Mucosa of rectum (tissue), 2 donors: ENCODE results near the gene CATSPERZ.
A peak's percentile ranks its signal among the peaks of the same experiment; 100 is the strongest.
"Not testable (repeated sequence)": the region's sequence is repeated elsewhere in the genome, so short reads cannot be mapped to it uniquely, and the experiment has no call there.

ENCODE experiments used
- H3K27ac ChIP-seq, 2 donors: one replicate each; pipeline ENCODE4 v1.7.0; 2013; ENCODE audit warnings: inconsistent platforms in 2 of 2, low read depth in 2 of 2, low read length in 2 of 2
- H3K27me3 ChIP-seq, 2 donors: one replicate each; pipeline ENCODE4 v1.7.0; 2013; ENCODE audit warnings: low read length in 2 of 2; ENCODE audit not compliant: control insufficient read depth in 2 of 2, insufficient read depth in 2 of 2
- H3K36me3 ChIP-seq, 2 donors: one replicate each; pipeline ENCODE4 v1.7.0; 2013; ENCODE audit warnings: low read length in 2 of 2; ENCODE audit not compliant: control insufficient read depth in 2 of 2, insufficient read depth in 2 of 2
- H3K4me1 ChIP-seq, 2 donors: one replicate each; pipeline ENCODE4 v1.7.0; 2013; ENCODE audit warnings: low read length in 2 of 2, mild to moderate bottlenecking in 1 of 2; ENCODE audit not compliant: control insufficient read depth in 2 of 2, insufficient read depth in 2 of 2
- H3K4me3 ChIP-seq, 2 donors: one replicate each; pipeline ENCODE4 v1.7.0; 2013; ENCODE audit warnings: low read length in 2 of 2
- H3K9ac ChIP-seq, 2 donors: one replicate each; pipeline ENCODE4 v1.7.0; 2013; ENCODE audit warnings: low read length in 2 of 2, low read depth in 1 of 2, mild to moderate bottlenecking in 1 of 2
- H3K9me3 ChIP-seq, 2 donors: one replicate each; pipeline ENCODE4 v1.7.0; 2013; ENCODE audit warnings: low read length in 2 of 2; ENCODE audit not compliant: control insufficient read depth in 2 of 2
- donor health status: healthy.
- donor health status: Normal muscosa, but diverticular disease.

The CATSPERZ gene

DNA sequence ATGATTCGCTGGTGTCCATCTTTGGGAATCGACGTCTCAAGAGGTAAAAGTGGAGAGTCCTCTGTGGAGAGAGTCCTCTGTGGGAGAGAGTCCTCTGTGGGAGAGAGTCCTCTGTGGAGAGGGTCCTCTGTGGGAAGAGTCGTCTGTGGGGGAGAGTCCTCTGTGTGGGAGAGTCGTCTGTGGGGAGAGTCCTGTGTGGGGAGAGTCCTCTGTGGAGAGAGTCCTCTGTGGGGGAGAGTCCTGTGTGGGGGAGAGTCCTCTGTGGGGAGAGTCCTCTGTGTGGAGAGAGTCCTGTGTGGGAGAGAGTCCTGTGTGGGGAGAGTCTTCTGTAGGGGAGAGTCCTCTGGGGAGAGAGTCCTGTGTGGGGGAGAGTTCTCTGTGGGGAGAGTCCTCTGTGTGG, 20.9 kb downstream of the CATSPERZ start:
- H3K27ac ChIP-seq: peak overlapping the region; percentile 98 to 100

GRCh38 chr11:64321533-64321932, 21.4 kb downstream of the CATSPERZ start:
- Histone ChIP-seq H3K9me3 (no peaks in the 10 kb centered on the region), H3K36me3 (peaks cover 9 to 13% of the 10 kb centered on the region in 2 donors), H3K4me1 (peaks cover 40 to 42% of the 10 kb centered on the region in 2 donors), H3K27ac (peak overlapping the region; percentile 98 to 100), H3K27me3 (no peaks in the 10 kb centered on the region), H3K4me3 (peak overlapping the region in 1 of 2 donors; percentile 13), H3K9ac (peak overlapping the region in 1 of 2 donors; percentile 45)

More for the DNA sequence above, 20.9 kb downstream of the CATSPERZ start:
- peaks cover 44 to 47% of the 10 kb centered on the region in 2 donors for H3K4me1 ChIP-seq
- H3K27me3 ChIP-seq: no peaks in the 10 kb centered on the region
- H3K4me3 ChIP-seq: no peak overlapping the region
- H3K9ac ChIP-seq: peak overlapping the region; percentile 32 to 45
- no peaks in the 10 kb centered on the region for H3K9me3 ChIP-seq
- peaks cover 12 to 18% of the 10 kb centered on the region in 2 donors for H3K36me3 ChIP-seq

- H3K4me3 ChIP-seq: no peak overlapping the region
- peak overlapping the region in 1 of 2 donors; percentile 18 for H3K9ac ChIP-seq
- H3K36me3 ChIP-seq: peaks cover 9 to 13% of the 10 kb centered on the region in 2 donors
- no peaks in the 10 kb centered on the region for H3K9me3 ChIP-seq
- peak overlapping the region in 1 of 2 donors; percentile 100 for H3K27ac ChIP-seq
- no peaks in the 10 kb centered on the region for H3K27me3 ChIP-seq
- peaks cover 39 to 49% of the 10 kb centered on the region in 2 donors for H3K4me1 ChIP-seq
These were observed 22.7 kb downstream of the CATSPERZ start for GRCh38 chr11:64322925-64323260.

DNA sequence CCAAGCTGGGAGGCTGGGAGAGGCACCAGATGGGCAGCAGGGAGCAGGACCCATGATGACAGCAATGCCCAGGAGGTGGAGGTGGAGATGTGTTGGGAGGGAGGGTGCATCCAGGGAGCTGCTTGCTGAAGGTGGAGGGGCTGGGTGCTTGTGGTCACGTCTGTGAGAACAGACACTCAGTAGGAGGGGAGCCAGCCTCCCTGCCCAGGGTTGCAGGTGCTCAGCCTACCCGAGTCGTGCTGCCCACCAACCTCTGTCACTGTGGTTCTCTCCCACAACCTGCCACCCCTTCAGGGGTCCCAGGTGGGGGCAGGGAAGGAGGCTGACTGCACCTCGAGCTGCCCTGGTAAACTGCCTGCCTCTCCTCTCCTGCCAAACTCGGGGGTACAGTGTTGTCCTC, 23.2 kb downstream of the CATSPERZ start:
- H3K9me3 ChIP-seq: no peaks in the 10 kb centered on the region
- H3K36me3 ChIP-seq: peaks cover 9 to 13% of the 10 kb centered on the region in 2 donors
- H3K27me3 ChIP-seq: no peaks in the 10 kb centered on the region
- no peak overlapping the region for H3K27ac ChIP-seq
- H3K9ac ChIP-seq: no peak overlapping the region
- H3K4me3 ChIP-seq: no peak overlapping the region
- peaks cover 40 to 49% of the 10 kb centered on the region in 2 donors for H3K4me1 ChIP-seq

DNA sequence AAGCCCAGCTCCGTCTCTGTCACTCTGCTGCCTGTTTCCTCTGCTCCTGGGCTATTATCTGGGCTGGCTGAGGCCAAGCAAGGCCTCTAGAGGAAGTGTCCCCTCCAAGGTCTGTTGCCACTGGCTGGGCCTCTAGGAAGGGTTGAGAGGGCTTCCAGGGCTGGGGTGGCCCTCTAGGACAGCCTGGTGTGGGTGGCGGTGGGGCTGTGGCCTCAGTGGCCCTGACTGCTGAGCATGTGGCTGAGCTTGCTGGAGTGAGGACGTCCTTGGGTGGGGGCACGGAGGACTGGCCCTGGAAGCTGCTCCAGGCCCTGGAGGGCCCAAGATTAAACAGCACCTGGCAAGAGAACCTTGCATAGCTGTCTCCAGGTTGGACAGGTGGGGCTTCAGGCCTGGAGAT, 23.8 kb downstream of the CATSPERZ start:
- Histone ChIP-seq H3K36me3 (peaks cover 9 to 13% of the 10 kb centered on the region in 2 donors), H3K4me1 (peaks cover 41 to 51% of the 10 kb centered on the region in 2 donors)
- not testable (repeated sequence) for H3K9ac ChIP-seq, H3K4me3 ChIP-seq, H3K9me3 ChIP-seq, H3K27ac ChIP-seq, H3K27me3 ChIP-seq

DNA sequence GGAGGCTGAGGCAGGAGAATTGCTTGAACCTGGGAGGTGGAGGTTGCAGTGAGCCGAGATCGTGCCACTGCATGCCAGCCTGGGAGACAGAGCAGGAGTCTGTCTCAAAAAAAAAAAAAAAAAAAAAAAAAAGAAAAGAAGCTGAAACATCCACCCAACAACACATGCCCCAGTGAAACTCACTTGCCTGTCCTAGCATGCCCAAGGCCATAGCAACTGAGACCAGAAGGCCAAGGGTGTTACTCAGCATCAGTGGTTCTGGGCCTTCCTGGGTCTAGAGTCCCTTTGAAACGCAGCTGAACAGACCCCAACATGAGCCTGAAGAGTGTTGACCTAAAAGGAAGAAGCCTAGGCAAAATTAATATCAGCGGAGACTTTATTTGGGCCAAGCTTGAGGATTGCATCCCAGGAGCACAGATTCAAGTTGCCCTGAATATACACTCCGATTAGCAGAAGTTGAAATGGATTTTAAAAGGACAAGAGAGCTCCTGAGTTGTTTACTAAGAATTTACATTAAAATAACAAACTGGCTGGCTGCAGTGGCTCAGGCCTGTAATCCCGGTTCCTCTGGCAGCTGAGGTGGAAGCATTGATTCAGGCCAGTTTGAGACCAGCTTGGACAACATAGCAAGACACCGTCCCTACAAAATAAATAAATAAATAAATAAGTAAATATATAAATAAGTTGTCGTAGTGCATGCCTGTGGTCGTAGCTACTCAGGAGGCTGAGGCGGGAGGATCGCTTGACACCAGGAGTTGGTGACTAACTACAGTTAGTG, 24.7 kb downstream of the CATSPERZ start:
- H3K36me3 ChIP-seq: peaks cover 9 to 13% of the 10 kb centered on the region in 2 donors
- no peaks in the 10 kb centered on the region for H3K27me3 ChIP-seq
- H3K4me3 ChIP-seq: no peak overlapping the region
- no peak overlapping the region for H3K27ac ChIP-seq
- peaks cover 36 to 45% of the 10 kb centered on the region in 2 donors for H3K4me1 ChIP-seq
- H3K9ac ChIP-seq: no peak overlapping the region
- no peaks in the 10 kb centered on the region for H3K9me3 ChIP-seq

DNA sequence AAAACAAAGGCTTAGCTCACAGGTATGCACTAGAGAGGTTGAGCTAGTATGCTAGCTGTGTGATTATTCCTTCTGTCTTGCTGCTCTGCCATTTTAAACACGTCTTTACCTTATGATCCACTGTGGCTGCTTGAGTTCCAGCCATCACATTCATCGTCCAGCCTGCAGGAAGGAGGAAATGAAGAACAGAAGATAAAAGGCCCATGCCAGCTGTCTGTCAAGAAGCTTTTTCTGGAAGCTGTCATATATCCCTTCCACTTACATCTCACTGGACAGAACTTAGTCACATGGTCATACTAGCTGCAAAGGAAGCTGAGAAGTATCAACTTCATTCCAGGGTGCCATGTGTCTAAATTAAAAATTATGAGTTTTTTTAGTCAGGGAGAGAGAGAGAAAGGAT, 27.2 kb downstream of the CATSPERZ start:
- peak overlapping the region; percentile 78 to 80 for H3K27ac ChIP-seq
- H3K9ac ChIP-seq: no peak overlapping the region
- peak overlapping the region in 1 of 2 donors; percentile 19 for H3K4me3 ChIP-seq
- H3K36me3 ChIP-seq: peaks cover 5 to 10% of the 10 kb centered on the region in 2 donors
- H3K27me3 ChIP-seq: no peaks in the 10 kb centered on the region
- peaks cover 37 to 40% of the 10 kb centered on the region in 2 donors for H3K4me1 ChIP-seq
- H3K9me3 ChIP-seq: no peaks in the 10 kb centered on the region

- Histone ChIP-seq H3K27ac (peak overlapping the region; percentile 78 to 80), H3K9me3 (no peaks in the 10 kb centered on the region), H3K27me3 (no peaks in the 10 kb centered on the region), H3K4me3 (peak overlapping the region in 1 of 2 donors; percentile 19), H3K4me1 (peaks cover 33 to 37% of the 10 kb centered on the region in 2 donors), H3K9ac (no peak overlapping the region), H3K36me3 (peaks cover under 1 to 4% of the 10 kb centered on the region in 2 donors)
These were observed 27.8 kb downstream of the CATSPERZ start for GRCh38 chr11:64327993-64328392.

DNA sequence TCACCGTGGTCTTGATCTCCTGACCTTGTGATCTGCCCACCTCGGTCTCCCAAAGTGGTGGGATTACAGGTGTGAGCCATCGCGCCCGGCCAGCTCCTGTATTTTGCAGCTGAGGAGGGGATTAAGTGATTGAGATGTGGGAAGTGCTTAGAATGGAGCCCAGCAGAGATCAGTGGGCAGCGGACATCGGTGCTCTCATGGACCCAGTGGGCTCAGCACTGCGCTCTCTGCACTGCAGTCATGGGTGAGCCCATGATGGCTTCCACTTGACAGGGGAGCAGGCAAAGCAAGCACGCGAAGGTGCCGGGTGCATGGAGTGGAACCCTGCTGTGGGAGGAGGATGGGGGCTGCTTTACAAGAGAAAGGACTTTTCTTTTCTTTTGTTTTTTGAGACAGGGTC, 30.7 kb downstream of the CATSPERZ start:
- H3K27ac ChIP-seq: peak overlapping the region in 1 of 2 donors; percentile 69
- H3K27me3 ChIP-seq: no peaks in the 10 kb centered on the region
- peaks cover 28 to 41% of the 10 kb centered on the region in 2 donors for H3K4me1 ChIP-seq
- H3K9me3 ChIP-seq: no peaks in the 10 kb centered on the region
- H3K9ac ChIP-seq: peak overlapping the region in 1 of 2 donors; percentile 27
- H3K36me3 ChIP-seq: no peaks in the 10 kb centered on the region
- H3K4me3 ChIP-seq: no peak overlapping the region

- Histone ChIP-seq H3K36me3 (no peaks in the 10 kb centered on the region), H3K9me3 (no peaks in the 10 kb centered on the region), H3K27me3 (no peaks in the 10 kb centered on the region), H3K4me3 (peak overlapping the region; percentile 20 to 27), H3K4me1 (peaks cover 28 to 38% of the 10 kb centered on the region in 2 donors), H3K27ac (peak overlapping the region; percentile 63 to 69), H3K9ac (peak overlapping the region; percentile 34 to 71)
These were observed 31.6 kb downstream of the CATSPERZ start for GRCh38 chr11:64331569-64332371.
